HG03575 (cell line): ENCODE results near the gene PIEZO2.
"Not testable (repeated sequence)": the region's sequence is repeated elsewhere in the genome, so short reads cannot be mapped to it uniquely, and the experiment has no call there.

Source experiments
- ATAC-seq: cut with Tn5 transposase; IDR thresholded peaks from one replicate; pipeline ENCODE4 v1.9.1; 2021; ENCODE audit not compliant: unreplicated experiment, insufficient number of reproducible peaks, low FRiP score; ENCODE audit errors: extremely low read depth

Gene PIEZO2

DNA sequence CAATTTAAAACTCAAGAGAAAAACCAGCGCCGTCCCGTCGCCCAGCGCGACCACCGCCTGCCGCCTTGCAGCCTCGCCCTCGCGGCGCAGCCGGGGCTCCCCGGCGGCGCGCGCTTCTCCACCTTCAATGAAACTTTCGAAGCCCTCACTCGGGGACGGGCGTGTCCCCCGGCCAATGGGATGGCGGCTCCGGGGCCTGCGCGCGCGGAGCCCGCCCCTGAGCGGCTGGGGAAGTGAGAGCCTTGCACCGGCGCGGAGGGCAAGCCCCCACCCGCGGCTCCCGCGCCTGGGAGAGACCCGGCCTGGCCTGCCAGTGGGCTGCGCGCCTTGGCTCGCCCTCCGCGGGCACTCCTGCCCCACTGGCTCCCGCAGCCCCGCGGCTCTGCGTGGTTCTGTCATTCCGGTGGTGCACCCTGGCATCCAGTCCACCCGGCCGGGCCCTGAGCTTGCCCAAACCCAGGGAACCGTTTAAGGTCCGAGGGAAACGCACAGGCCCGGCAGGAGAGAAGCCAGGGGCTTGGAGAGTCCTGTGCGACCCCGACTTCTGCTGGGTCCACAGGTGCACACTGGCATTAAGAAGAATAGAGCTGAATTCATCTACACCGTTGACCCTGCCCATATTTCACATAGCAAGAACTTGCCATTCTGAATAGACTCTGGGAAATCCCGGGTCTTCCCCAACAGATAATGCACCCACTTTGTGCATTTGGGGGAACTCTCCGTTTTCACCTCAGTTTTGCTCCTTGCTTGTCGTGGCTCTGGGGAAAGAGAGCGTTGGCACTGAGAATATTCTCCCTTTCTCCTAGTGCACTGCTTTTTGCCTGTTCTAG lies at the start of gene PIEZO2:
PIEZO2 (minus strand) TSS at position 129 of the 830 bp plus-strand sequence. CDS start 981 bp downstream, outside the sequence.
- ATAC-seq, result no peak

DNA sequence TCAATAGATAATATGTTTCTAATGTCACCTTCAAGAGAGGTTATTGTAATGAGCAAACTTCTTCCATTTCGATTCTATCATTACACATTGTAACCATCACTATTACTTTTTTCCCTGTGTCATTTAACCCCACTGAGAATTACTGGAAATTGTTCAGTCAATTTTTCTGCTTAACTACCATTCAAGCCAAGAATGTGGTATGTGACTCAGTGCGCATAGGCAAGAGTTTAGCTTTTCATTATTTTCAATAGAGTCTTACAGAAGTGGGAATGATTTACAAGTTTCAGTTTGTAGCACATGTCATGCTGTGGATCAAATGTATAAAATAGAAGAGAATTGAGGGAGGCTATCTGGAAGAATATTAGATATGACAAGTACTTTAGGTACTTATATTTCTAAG lies 34.3 kb upstream of the PIEZO2 start:
- no peak for ATAC-seq

DNA sequence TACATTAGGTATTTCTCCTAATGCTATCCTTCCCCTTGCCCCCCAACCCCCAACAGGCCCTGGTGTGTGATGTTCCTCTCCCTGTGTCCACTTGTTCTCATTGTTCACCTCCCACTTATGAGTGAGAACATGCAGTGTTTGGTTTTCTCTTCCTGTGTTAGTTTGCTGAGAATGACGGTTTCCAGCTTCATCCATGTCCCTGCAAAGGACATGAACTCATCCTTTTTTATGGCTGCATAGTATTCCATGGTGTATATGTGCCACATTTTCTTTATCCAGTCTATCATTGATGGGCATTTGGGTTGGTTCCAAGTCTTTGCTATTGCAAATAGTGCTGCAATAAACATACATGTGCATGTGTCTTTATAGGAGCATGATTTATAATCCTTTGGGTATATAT lies 32.3 kb upstream of the PIEZO2 start:
- not testable (repeated sequence) for ATAC-seq

DNA sequence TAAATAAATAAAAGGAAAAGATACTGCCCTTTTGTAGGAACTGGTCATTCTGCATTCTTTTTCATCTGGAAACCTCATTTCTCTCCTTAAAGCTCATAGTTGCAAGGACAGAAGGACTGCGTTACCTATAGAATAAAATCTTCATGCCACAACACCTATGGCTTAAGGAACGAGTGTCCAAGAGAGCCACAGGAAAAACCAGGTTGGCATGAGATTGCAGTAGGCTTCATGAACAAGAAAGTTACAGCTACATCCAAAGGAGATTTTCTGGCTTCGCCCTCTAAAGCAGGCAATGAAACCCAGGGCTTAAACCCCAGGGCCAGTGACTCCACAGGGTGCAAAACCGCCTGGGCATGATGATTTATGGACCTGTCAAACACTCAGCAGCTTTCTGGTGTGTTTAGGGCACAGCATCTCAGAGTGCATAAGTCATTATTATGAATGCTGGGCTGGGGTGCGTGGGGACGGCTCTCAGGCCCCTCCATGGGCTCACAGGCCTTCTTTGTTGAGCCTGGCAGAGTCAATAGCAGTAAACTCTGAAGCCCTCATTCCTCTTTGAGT lies 30.7 kb upstream of the PIEZO2 start:
- no peak for ATAC-seq

DNA sequence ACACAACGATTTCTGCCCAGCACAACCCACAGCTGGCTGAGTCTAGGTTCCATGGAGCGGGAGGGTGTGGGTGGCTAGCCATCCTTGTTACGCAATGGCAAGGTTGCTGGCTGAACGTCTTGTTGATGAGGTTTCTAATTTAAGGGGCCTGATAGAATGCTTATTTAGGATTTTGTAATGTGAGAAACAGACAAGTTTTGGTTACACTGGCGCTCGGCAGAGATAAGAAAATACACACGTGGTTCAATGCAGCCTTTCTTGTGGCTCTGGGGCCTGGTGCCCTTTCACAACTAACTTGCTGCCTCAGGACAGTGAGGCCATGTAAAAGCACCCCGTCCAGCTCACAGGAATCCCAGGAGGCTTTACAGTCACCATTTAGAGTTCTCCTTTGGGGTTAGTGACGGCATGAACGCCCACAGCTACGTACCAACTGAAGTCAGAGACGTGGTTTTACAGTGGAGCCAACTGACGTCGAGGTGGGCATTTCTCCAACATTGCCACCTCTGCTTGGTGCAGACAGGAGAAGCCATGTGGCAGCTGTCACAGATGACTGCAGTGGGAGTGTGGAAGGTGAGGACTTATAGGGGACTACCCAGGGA lies 29.7 kb upstream of the PIEZO2 start:
- ATAC-seq, result no peak

DNA sequence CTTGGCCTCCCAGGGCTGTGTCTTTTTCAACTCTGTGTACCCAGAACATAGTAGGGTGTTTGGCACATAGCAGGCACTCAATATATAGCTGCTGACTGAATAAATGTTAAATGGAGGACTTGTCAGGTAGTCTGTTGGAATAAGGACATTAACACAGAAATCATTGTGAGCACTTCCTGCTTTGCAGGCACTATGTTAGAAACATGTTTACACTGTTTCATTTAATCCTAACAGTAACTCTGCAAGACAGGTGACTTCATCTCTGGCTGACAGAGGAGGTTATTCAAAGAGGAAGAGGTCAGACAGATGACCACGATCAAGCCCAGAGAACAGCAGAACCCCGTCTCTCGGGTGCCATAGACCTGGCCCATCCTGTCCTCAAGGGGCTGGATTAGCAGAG lies 28.0 kb upstream of the PIEZO2 start:
- ATAC-seq, result no peak

DNA sequence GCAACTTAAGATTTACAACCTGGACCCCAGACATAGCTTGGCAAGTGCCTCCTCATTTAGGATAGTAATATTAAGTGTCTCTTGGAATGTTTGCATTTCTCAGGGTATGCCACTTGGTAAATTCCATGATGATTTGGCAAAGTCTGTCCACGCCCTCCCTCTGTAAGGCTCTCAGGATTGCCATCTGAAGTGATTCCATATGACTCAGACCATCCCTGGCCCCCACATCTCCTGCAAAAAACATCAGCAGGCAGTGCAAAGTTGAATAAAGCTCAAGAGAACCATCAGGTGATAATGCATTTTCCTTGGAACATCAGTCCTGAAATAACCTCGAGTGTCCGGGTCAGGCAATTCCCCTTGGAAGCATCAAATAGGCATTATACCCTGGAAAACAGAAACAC lies 27.1 kb upstream of the PIEZO2 start:
- ATAC-seq, result no peak

DNA sequence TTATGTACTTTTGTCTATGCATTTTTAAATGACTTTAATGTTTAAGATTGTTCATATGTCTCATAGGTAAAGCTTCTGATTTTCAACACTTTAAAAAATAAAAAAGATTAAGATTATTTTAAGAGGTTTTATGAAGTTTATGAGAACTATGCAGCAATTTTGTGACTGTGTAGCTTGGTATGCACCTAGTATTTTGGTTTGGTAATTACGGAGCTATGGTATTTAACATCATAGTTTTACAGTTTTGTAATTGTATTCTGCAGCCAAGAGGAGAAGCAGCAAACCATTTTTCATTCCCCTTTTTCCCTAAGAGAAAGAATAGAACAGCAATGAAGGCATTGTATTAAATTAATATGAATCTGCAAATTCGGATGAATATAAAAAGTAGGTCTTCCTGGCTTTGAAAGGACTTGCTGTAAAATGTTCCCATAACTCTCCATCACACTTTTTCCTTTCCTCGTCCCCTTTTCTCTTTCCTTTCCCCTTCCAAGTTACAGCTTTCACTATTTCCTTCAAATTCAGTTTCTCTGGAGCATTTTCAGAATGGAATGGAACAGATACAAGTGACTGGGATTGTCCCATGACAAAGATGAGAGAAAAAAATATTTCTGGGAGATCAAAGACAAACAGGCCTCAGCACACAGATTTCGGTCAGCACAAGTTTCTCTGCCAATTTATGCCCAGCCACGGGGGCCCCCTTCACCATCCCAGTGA lies 26.1 kb upstream of the PIEZO2 start:
- no peak for ATAC-seq

DNA sequence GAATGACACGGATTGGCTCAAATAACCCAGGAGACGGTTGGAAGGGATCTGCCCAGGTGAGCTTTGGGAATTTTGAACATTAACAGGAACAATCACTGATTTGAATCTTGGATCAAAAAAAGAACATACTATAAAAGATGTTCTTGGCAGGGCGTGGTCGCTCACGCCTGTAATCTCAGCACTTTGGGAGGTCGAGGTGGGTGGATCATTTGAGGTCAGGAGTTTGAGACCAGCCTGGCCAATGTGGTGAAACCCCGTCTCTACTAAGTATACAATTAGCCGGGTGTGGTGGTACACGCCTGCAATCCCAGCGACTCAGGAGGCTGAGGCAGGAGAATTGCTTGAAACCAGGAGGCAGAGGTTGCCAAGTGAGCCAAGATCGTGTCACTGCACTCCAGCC lies 24.8 kb upstream of the PIEZO2 start:
- not testable (repeated sequence) for ATAC-seq

DNA sequence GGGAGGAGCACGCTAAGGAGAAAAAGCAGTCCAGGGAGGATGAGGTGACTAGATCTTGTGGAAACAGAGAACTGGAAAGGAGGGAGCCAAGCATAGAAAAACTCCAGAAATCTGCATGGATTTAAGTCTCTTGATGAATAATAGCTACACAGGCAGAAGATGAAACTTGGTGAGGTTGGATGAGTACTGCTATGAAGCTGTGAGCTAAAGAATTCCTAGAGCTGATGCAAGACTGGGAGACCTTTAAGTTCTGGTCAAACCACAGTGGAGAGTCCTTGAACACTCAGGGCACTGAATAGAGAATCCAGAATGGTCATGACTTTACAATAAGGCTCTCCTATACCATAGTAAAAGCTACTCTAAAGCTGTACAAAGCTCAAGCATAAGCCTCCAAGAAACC lies 18.4 kb upstream of the PIEZO2 start:
- no peak for ATAC-seq

DNA sequence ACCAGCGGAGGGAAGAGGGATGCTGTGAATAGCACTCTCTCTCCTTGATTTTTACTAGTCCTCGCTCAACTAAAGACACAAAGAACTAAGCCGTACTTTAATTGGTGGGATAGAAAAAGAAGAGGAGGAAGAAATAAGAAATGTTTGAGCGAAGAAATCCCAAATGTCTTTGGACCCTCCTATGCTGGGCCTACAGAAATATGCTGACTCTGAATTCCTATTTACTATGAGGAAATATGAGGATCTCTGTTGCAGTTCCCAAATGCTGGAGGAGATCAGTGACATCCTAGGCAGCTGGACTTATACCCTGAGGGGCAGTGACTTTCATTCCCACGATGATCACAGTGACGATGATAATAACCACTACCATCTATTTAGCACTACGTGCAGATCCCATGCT lies 16.6 kb upstream of the PIEZO2 start:
- ATAC-seq, result no peak

DNA sequence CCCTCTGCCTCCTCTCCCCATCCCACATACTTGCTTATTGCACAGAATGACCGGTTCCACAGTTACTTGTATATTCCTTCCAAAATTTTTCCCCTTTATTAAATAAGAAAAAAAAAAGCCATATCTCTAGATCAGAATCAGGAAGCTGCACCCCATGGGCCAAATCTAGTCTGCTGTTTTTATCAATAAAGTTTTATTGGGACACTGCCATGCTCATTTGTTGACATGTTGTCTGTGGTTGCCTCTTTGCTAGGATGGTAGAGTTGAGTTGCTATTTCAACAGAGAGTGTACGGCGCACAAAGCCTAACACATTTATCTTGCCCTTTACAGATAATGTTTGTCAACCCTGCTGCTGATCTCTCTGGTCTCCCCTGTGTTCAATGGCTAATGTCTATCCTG lies 15.8 kb upstream of the PIEZO2 start:
- no peak for ATAC-seq

DNA sequence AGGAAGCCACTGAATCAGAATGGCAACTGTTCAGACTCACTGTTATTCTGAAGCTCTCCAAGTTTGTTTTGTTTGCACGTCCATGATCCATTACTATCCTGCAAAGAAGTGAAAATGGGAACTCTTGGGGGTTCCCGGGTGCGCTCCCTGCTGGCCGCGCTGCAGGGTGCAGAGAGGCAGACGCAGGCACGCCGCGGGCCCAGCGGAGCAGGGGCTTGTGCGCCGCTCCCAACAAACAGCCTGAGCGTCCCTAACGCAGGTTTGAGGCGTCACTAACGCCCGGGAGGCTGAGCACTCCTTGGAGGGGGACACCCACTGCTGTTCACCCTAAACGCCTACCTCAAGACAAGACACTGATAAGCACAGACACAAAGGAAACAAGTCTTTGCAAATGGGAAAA lies 14.3 kb upstream of the PIEZO2 start:
- no peak for ATAC-seq

DNA sequence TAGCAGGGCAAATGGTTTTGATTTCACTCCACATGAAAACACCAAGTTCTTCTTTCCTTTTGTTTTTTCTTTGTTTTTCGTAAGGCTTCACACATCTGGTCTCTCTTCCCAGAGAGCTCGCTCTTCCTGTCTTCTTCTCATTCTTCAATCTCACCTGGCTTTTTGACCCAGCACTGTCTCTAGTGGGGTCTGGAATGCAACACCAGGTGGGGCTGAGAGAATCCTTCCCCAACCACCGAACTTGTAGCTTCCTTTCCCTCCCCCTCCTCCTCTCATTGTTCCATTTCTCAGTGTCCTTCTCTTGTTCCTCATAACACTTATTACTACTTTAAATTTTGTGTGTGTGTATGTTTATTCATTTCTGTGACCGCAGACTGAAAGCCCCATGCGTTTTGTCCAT lies 13.5 kb upstream of the PIEZO2 start:
- ATAC-seq, result no peak

DNA sequence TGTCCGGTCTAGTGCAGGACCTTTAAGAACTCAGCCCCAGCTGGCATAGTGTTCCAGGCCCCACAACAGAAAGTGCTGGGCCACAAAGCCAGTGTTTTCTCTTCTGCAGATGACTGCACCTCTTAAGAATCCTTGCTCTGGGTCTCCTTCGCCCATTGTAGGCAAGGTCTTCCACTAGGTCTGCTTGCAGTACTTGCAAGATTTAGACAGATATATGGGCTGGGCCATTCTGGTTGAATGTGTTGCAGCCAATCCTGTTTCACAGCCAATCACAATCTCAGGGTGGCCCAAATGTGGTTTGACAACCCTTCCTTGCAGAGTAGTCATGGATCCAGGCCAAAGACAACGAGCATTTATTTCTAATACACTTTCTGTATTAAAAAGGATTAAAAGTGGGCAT lies 13.1 kb upstream of the PIEZO2 start:
- no peak for ATAC-seq

DNA sequence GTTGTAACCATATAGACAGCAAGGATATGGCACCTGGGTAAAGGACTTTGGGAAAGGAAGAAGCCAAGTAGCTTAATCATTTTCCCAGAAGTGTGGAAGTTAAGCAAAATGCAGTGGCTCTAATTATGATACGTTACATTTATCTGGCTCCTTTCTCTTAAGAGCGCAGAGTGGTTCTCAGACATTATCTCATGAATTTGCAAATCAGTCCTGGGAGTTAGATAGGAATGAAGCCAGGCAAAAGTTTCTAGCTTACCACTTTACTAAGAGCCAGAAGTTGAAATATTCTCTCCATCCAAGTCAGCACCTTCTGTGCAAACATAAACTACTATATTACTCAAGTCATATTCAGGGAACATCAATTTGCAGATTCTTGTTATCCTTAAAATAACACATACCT lies 10.9 kb upstream of the PIEZO2 start:
- no peak for ATAC-seq

DNA sequence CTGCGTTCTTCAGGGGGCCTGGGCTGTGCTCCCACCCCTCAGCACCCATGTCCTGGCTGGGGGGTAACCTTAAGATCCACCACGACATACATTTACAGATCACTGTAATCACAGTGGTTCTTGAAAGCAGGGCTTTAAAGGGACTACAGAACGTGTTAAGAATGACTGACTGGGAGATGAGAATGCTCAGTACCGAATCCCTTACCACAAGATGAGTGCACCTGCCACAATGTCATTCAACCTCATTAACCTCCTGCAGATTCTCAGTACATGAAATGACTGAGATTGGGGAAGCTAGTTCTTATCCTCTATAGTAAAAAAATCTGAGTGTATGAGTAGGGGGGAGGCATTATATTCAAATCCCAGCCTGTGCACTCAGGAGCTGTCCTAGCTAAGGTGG lies 10.5 kb upstream of the PIEZO2 start:
- ATAC-seq, result no peak

DNA sequence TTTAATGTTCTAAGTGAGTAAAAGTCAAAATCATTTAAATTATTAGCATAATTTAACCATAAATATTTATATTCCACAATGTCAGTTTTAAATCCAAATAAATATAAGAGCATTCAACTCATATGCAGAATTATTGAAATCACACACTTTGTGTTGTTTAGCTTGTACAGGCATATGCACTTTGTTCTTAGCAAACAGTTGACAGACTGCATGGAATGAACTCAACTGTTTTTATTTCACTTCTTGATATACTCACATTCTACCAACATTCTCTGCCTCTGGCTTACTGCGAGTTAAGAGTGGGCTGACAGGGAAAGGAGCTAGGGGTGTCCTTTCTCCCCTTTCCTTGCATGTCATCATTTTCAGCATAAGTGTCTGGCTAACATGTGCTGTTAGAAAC lies 7.6 kb upstream of the PIEZO2 start:
- ATAC-seq, result no peak

DNA sequence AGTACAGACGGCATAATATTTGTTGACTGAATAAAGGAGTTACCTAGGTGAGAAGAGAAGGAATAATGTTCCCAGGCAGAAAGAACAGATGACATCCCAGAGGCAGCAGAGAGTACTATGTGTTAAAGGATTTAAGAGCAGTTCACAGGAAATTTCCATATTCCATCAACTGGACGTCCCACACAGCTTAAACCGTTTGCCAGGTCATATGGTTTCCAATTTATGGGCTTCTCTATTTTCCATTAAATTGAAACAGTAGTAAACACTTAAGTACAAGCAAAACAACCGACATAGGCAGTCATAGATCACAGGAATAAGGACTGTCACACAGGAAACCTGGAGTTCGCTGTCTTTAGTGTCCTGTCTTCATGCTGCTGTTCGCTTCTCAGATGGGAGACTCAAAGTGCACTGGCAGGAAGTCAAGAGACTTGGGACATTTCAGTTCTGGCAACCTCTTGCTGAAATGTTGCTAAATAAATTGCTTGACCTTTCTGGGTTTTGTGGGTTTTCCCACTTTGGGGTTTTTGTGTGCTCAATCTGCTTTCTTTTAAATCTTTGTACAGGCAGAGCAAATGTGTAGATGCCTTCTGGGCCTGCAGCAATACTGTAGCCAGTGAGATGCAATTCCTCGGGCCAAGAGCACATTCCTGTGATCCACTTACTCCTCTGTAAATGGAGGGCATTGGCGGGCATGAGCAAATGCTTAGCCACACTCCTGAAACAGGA lies 5.8 kb upstream of the PIEZO2 start:
- ATAC-seq, result no peak
